DOHH2 (cell line): ENCODE data around the gene IRF7.

Experiments
- H3F3A ChIP-seq: fragments of 200-600 bp; sonication (generic), shearing (Covaris generic); 2 replicates; pipeline ENCODE4 v1.6.0; 2016; ENCODE audit warnings: antibody characterized with exemption, mild to moderate bottlenecking; ENCODE audit not compliant: control insufficient read depth, insufficient read depth
- H3K27ac ChIP-seq: fragments of 200-600 bp; sonication (generic); 2 replicates; pipeline ENCODE4 v1.5.1; 2014; ENCODE audit warnings: low read depth, mild to moderate bottlenecking, low read length, moderate library complexity
- H3K27me3 ChIP-seq: fragments of 200-600 bp; sonication (generic); 2 replicates; pipeline ENCODE4 v1.6.1; 2014; ENCODE audit warnings: mild to moderate bottlenecking, low read length, mixed read lengths; ENCODE audit not compliant: control insufficient read depth
- H3K36me3 ChIP-seq: fragments of 200-600 bp; sonication (generic); 2 replicates; pipeline ENCODE4 v1.6.1; 2014; ENCODE audit warnings: mild to moderate bottlenecking, low read length, moderate library complexity, mixed read lengths; ENCODE audit not compliant: control insufficient read depth
- H3K4me1 ChIP-seq: fragments of 200-600 bp; sonication (generic); 2 replicates; pipeline ENCODE4 v1.6.1; 2014; ENCODE audit warnings: mild to moderate bottlenecking, low read length, mixed read lengths; ENCODE audit not compliant: control insufficient read depth
- H3K4me2 ChIP-seq: fragments of 200-600 bp; sonication (generic); 2 replicates; pipeline ENCODE4 v1.6.0; 2014; ENCODE audit warnings: mild to moderate bottlenecking, low read length, moderate library complexity
- H3K4me3 ChIP-seq: fragments of 200-600 bp; sonication (generic); 2 replicates; pipeline ENCODE4 v1.5.1; 2014; ENCODE audit warnings: mild to moderate bottlenecking, low read length, mixed read lengths
- H3K79me2 ChIP-seq: fragments of 200-600 bp; sonication (generic); 2 replicates; pipeline ENCODE4 v1.6.1; 2014; ENCODE audit warnings: mild to moderate bottlenecking, low read length, mixed read lengths; ENCODE audit not compliant: control insufficient read depth
- H3K9me2 ChIP-seq: fragments of 200-600 bp; sonication (generic); replicated peaks from 2 replicates; pipeline ENCODE4 v1.6.1; 2014; ENCODE audit warnings: mild to moderate bottlenecking, low read length, mixed read lengths; ENCODE audit not compliant: control insufficient read depth
- H3K9me3 ChIP-seq: fragments of 200-600 bp; sonication (generic); 2 replicates; pipeline ENCODE4 v1.6.1; 2014; ENCODE audit warnings: antibody characterized with exemption, low read length, mixed read lengths; ENCODE audit not compliant: control insufficient read depth, insufficient read depth
- H4K20me1 ChIP-seq: fragments of 200-600 bp; sonication (generic); 2 replicates; pipeline ENCODE4 v1.6.0; 2014; ENCODE audit warnings: low read depth, mild to moderate bottlenecking, antibody characterized with exemption, low read length, moderate library complexity; ENCODE audit not compliant: control insufficient read depth, insufficient read depth
- EZH2phosphoT487 ChIP-seq: fragments of 200-600 bp; sonication (generic); IDR thresholded peaks from 2 replicates; pipeline ENCODE4 v1.6.1; 2017; ENCODE audit warnings: borderline replicate concordance, mild to moderate bottlenecking, antibody characterized with exemption, low read length, moderate library complexity, mixed read lengths
- TF ChIP-seq, protein P1 (sequence below): fragments of 200-600 bp; sonication (generic); IDR thresholded peaks from one replicate; pipeline ENCODE4 v1.5.1; 2014; ENCODE audit warnings: antibody characterized with exemption, mild to moderate bottlenecking, low read depth, low read length; ENCODE audit not compliant: poor library complexity, severe bottlenecking

IRF7 gene

GRCh38 chr11:660681-661444 lies 45.1 kb upstream of the IRF7 start:
- H3K79me2 ChIP-seq: no peaks in the 10 kb centered on the region
- H3K9me2 ChIP-seq: no peaks in the 10 kb centered on the region
- H3K36me3 ChIP-seq: peaks cover 4% of the 10 kb centered on the region; the same call in 1 of the 2 replicates
- no peaks in the 10 kb centered on the region for H3K27me3 ChIP-seq
- no peak overlapping the region for H3K4me2 ChIP-seq
- no peaks in the 10 kb centered on the region for H4K20me1 ChIP-seq
- H3K9me3 ChIP-seq: no peaks in the 10 kb centered on the region
- no peak overlapping the region for H3K27ac ChIP-seq
- no peaks in the 10 kb centered on the region for H3F3A ChIP-seq
- no peak overlapping the region for H3K4me3 ChIP-seq
- no peaks in the 10 kb centered on the region for H3K4me1 ChIP-seq
- TF ChIP-seq EZH2phosphoT487: no peak
- TF ChIP-seq, protein P1, sequence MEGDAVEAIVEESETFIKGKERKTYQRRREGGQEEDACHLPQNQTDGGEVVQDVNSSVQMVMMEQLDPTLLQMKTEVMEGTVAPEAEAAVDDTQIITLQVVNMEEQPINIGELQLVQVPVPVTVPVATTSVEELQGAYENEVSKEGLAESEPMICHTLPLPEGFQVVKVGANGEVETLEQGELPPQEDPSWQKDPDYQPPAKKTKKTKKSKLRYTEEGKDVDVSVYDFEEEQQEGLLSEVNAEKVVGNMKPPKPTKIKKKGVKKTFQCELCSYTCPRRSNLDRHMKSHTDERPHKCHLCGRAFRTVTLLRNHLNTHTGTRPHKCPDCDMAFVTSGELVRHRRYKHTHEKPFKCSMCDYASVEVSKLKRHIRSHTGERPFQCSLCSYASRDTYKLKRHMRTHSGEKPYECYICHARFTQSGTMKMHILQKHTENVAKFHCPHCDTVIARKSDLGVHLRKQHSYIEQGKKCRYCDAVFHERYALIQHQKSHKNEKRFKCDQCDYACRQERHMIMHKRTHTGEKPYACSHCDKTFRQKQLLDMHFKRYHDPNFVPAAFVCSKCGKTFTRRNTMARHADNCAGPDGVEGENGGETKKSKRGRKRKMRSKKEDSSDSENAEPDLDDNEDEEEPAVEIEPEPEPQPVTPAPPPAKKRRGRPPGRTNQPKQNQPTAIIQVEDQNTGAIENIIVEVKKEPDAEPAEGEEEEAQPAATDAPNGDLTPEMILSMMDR: no peak

- TF ChIP-seq EZH2phosphoT487: no peak
- TF ChIP-seq, protein P1: no peak
- H3K4me3 ChIP-seq: no peak overlapping the region
- H3K27ac ChIP-seq: no peak overlapping the region
- H4K20me1 ChIP-seq: no peaks in the 10 kb centered on the region
- peaks cover 4% of the 10 kb centered on the region; the same call in 1 of the 2 replicates for H3K36me3 ChIP-seq
- H3K79me2 ChIP-seq: no peaks in the 10 kb centered on the region
- no peaks in the 10 kb centered on the region for H3K27me3 ChIP-seq
- H3K9me3 ChIP-seq: no peaks in the 10 kb centered on the region
- no peaks in the 10 kb centered on the region for H3K4me1 ChIP-seq
- H3K9me2 ChIP-seq: no peaks in the 10 kb centered on the region
- H3F3A ChIP-seq: no peaks in the 10 kb centered on the region
- no peak overlapping the region for H3K4me2 ChIP-seq
Observed at GRCh38 chr11:660281-660680, 44.5 kb upstream of the IRF7 start.

DNA sequence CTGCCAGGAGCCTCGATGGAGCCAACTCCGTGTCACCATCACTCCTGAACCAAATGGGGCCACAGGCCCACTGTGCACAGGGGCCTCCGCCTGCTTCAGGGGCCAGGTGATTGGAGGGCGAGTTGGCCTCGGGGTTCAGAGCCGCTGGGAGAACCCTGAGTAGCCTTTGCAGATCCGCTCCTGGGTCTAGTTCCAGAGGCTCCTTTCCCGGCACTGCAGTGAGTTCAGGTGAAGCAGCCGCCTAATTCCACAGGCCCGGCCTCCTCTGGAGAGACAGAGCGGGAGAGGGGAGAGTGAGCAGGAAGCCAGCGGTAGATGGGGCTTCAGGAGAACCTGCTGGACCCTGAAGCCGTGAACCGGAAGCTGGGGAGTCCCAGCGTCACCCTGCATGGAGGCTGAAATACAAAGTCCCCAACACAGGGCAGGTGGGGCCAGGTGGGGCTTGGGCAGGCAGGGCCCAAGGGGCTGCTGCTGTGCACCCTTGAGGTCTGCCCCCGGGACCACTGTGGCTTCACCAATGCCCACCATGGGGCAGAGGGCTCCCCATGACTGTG lies 43.9 kb upstream of the IRF7 start:
- H3K36me3 ChIP-seq: peaks cover 4% of the 10 kb centered on the region; the same call in 1 of the 2 replicates
- H3K4me2 ChIP-seq: no peak overlapping the region
- no peak overlapping the region for H3K4me3 ChIP-seq
- no peak overlapping the region for H3K27ac ChIP-seq
- H3K9me2 ChIP-seq: no peaks in the 10 kb centered on the region
- H3K4me1 ChIP-seq: no peaks in the 10 kb centered on the region
- H3F3A ChIP-seq: no peaks in the 10 kb centered on the region
- TF ChIP-seq EZH2phosphoT487: no peak
- TF ChIP-seq, protein P1: no peak
- H3K27me3 ChIP-seq: no peaks in the 10 kb centered on the region
- no peaks in the 10 kb centered on the region for H3K79me2 ChIP-seq
- H3K9me3 ChIP-seq: no peaks in the 10 kb centered on the region
- no peaks in the 10 kb centered on the region for H4K20me1 ChIP-seq
